ENCODE measurements around the gene PTGES3. TPM values are rescaled to one million over a fixed set of nuclear protein-coding genes. Genes with fewer than 3 reads are reported as not detected.

The PTGES3 gene
- total and polyA plus RNA-seq, 10 of the 15 experiments (the other 5 are each of a cell fraction or from before 2014, with no cell fraction given): 117 to 520 (median 175) TPM

DNA sequence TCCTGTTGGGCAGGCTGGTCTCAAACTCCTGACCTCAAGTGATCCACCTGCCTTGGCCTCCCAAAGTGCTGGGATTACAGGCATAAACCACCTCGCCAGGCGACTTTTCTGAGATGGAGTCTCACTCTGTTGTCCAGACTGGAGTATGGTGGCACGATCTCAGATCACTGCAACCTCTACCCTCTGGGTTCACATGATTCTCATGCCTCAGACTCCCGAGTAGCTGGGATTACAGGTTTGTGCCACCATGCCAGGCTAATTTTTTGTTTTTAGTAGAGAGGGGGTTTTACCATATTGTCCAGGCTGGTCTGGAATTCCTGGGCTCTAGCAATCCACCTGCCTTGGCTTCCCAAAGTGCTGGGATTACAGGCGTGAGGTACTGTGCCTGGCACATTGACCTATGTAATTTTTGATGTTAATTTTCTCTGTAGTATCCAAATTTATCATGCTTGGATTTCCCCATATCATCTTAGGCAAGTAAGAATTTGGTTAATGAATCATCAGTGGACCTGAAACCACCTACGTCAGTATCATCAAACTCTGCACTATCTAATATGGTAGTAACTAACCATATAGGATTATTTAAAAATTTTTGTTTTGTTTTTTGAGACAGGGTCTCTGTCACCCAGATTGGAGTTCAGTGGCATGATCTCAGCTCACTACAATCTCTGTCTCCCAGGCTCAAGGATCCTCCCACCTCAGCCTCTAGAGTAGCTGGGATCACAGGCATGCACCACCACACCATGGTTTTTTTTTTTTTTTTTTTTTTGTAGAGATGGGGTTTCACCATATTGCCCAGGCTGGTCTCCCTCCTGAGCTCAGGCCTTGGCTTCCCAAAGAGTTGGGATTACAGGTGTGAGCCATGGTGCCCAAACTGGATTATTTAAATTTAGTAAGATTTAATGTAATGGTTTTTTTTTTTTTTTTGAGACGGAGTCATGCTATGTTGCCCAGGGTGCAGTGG, 30.4 kb downstream of the PTGES3 start:
- Histone ChIP-seq H2AFZ (ENCODE audit: control insufficient read depth, low read depth, low read length) (no peak overlapping the region; the same call in 1 of the 2 replicates), H4K20me1 (ENCODE audit: control insufficient read depth, insufficient read depth) (no peaks in the 10 kb centered on the region), H3K36me3 (ENCODE audit: control insufficient read depth in 2 of 2, insufficient read depth in 2 of 2, low read length in 1 of 2) (no peaks in the 10 kb centered on the region; a peak in 4 of 4 replicates), H3K27me3 (replicated peaks in 1 of 2; ENCODE audit: control insufficient read depth in 2 of 2, insufficient read depth in 2 of 2, low read length in 1 of 2) (no peaks in the 10 kb centered on the region), H3K4me2 (ENCODE audit: control insufficient read depth, insufficient read depth) (peak overlapping the region; percentile 50), H3K27ac (ENCODE audit: control insufficient read depth, insufficient read depth) (peak overlapping the region; percentile 69), H3K79me2 (ENCODE audit: control insufficient read depth, insufficient read depth, low read length) (no peaks in the 10 kb centered on the region), H3K4me1 (ENCODE audit: control insufficient read depth, insufficient read depth, low read length) (peaks cover 15% of the 10 kb centered on the region), H3K4me3 (no peak overlapping the region), H3K9me3 (replicated peaks; ENCODE audit: control insufficient read depth, insufficient read depth, low read length) (no peaks in the 10 kb centered on the region; the same call in 2 of the 3 replicates), H3K9ac (ENCODE audit: control insufficient read depth, insufficient read depth, low read length) (peak overlapping the region; percentile 22; the same call in 1 of the 2 replicates)
- ATAC-seq (peak; percentile 78), DNase-seq (ENCODE audit: low read depth, low spot score) (no peak), FAIRE-seq (no peak)
- in situ Hi-C loops (cut with MboI) (no loop called here), intact Hi-C loops (cut with micrococcal nuclease; ENCODE audit: unreplicated experiment) (no loop called here)
- ChIA-PET POLR2A (interaction anchor here (0.5 to 3.1 kb wide), 16 partner anchors 9 to 686 kb away, joined by 3 to 51 read pairs (median 6); partner anchors contain the start of genes ATP5F1B, NACA and PTGES3), SMC1A (ENCODE audit: uncharacterized antibody, unreplicated experiment) (interaction anchor here (0.6 to 4.2 kb wide), 9 partner anchors 11 to 348 kb away, joined by 3 to 22 read pairs (median 8); partner anchors contain the start of gene ATP5F1B), CTCF (interaction anchor here (0.6 to 2.1 kb wide), 4 partner anchors 11 to 83 kb away, joined by 4 to 15 read pairs (median 6); no protein-coding TSS in a partner anchor), RAD21 (ENCODE audit: unreplicated experiment) (interaction anchor here (0.9 to 3.5 kb wide), 6 partner anchors 15 to 68 kb away, joined by 3 to 44 read pairs (median 8); partner anchors contain the start of genes NACA and PTGES3)
- BruUV-seq (replicated peaks): no TSS peak
- 50% methylated on average over 7 of the region's 7 CpGs for WGBS (ENCODE audit: insufficient coverage, insufficient replicate concordance, low lambda C conversion rate, missing lambda C conversion rate)
- TF ChIP-seq, protein P1, sequence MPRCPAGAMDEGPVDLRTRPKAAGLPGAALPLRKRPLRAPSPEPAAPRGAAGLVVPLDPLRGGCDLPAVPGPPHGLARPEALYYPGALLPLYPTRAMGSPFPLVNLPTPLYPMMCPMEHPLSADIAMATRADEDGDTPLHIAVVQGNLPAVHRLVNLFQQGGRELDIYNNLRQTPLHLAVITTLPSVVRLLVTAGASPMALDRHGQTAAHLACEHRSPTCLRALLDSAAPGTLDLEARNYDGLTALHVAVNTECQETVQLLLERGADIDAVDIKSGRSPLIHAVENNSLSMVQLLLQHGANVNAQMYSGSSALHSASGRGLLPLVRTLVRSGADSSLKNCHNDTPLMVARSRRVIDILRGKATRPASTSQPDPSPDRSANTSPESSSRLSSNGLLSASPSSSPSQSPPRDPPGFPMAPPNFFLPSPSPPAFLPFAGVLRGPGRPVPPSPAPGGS (IDR thresholded peaks at IDR 0.05; ENCODE audit: borderline replicate concordance, insufficient read depth, low read depth, low read length, poor library complexity, severe bottlenecking): no peak
- TF ChIP-seq, protein P2, sequence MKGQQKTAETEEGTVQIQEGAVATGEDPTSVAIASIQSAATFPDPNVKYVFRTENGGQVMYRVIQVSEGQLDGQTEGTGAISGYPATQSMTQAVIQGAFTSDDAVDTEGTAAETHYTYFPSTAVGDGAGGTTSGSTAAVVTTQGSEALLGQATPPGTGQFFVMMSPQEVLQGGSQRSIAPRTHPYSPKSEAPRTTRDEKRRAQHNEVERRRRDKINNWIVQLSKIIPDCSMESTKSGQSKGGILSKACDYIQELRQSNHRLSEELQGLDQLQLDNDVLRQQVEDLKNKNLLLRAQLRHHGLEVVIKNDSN (IDR thresholded peaks at IDR 0.05; ENCODE audit: borderline replicate concordance, extremely low read length, insufficient read depth, low read depth, low read length): no peak
- TF ChIP-seq SMARCA5 (IDR thresholded peaks at IDR 0.05) (0 out of 2 replicates have a peak, but pooled peaks have one; percentile 27), CHD1 (IDR thresholded peaks at IDR 0.05; ENCODE audit: low read depth, low read length) (no peak), NFIC (IDR thresholded peaks at IDR 0.05; ENCODE audit: low read depth, low read length) (peak; percentile 23; the same call in 1 of the 2 replicates), ZNF384 (IDR thresholded peaks at IDR 0.05; ENCODE audit: borderline replicate concordance, low read depth, low read length) (peak; percentile 42; the same call in 1 of the 2 replicates), MTA2 (IDR thresholded peaks at IDR 0.05; ENCODE audit: low read depth) (peak; percentile 54), EED (IDR thresholded peaks at IDR 0.05; ENCODE audit: low read depth) (0 out of 2 replicates have a peak, but pooled peaks have one; percentile 24), DPF2 (IDR thresholded peaks at IDR 0.05) (peak; percentile 51; the same call in 1 of the 2 replicates), KDM1A (IDR thresholded peaks at IDR 0.05; ENCODE audit: borderline replicate concordance) (no peak), JUNB (IDR thresholded peaks at IDR 0.05) (peak; percentile 62), ATF2 (IDR thresholded peaks at IDR 0.05; ENCODE audit: low read length) (0 out of 2 replicates have a peak, but pooled peaks have one; percentile 31)
- TF ChIP-seq, protein P3, sequence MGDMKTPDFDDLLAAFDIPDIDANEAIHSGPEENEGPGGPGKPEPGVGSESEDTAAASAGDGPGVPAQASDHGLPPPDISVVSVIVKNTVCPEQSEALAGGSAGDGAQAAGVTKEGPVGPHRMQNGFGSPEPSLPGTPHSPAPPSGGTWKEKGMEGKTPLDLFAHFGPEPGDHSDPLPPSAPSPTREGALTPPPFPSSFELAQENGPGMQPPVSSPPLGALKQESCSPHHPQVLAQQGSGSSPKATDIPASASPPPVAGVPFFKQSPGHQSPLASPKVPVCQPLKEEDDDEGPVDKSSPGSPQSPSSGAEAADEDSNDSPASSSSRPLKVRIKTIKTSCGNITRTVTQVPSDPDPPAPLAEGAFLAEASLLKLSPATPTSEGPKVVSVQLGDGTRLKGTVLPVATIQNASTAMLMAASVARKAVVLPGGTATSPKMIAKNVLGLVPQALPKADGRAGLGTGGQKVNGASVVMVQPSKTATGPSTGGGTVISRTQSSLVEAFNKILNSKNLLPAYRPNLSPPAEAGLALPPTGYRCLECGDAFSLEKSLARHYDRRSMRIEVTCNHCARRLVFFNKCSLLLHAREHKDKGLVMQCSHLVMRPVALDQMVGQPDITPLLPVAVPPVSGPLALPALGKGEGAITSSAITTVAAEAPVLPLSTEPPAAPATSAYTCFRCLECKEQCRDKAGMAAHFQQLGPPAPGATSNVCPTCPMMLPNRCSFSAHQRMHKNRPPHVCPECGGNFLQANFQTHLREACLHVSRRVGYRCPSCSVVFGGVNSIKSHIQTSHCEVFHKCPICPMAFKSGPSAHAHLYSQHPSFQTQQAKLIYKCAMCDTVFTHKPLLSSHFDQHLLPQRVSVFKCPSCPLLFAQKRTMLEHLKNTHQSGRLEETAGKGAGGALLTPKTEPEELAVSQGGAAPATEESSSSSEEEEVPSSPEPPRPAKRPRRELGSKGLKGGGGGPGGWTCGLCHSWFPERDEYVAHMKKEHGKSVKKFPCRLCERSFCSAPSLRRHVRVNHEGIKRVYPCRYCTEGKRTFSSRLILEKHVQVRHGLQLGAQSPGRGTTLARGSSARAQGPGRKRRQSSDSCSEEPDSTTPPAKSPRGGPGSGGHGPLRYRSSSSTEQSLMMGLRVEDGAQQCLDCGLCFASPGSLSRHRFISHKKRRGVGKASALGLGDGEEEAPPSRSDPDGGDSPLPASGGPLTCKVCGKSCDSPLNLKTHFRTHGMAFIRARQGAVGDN (IDR thresholded peaks at IDR 0.05): 0 out of 2 replicates have a peak, but pooled peaks have one; percentile 12
